Astrocyte (in vitro differentiated cells and primary cell): ENCODE results near the gene TEDDM1.

ENCODE experiments used
- CTCF ChIP-seq: IDR thresholded peaks from 2 replicates; pipeline ENCODE4 v1.5.1; 2011; ENCODE audit warnings: low read depth, mild to moderate bottlenecking, inconsistent platforms, low read length, moderate library complexity; ENCODE audit not compliant: insufficient read depth
- EZH2 ChIP-seq: IDR thresholded peaks from 2 replicates; pipeline ENCODE4 v1.6.1; 2012; ENCODE audit warnings: mild to moderate bottlenecking, low read length, inconsistent platforms; ENCODE audit not compliant: insufficient read depth

GRCh38 chr1:182410138-182410537, 9.7 kb upstream of the TEDDM1 start:
- TF ChIP-seq CTCF (no peak), EZH2 (no peak)
